Kidney (tissue), 14 donors: ENCODE data around the gene GALNT1. TPM values are rescaled to one million over a fixed set of nuclear protein-coding genes. Genes with fewer than 3 reads are reported as not detected.

Source experiments
- DNase-seq, 5 donors: peaks; one replicate each; pipeline ENCODE4 v3.0.0-alpha.2; 2013 to 2020
- FAIRE-seq: peaks from 2 replicates; lab custom pipeline; 2012; peaks lifted over from hg19 to GRCh38; lab: Jason Lieb, UNC
- H3K27ac ChIP-seq, 2 donors: one replicate each; pipeline ENCODE4 v1.7.0; 2013; ENCODE audit warnings: low read depth in 2 of 2, low read length in 2 of 2, inconsistent platforms in 1 of 2
- H3K27me3 ChIP-seq: one replicate; pipeline ENCODE4 v1.7.1; 2013; ENCODE audit warnings: low read length, inconsistent platforms; ENCODE audit not compliant: control insufficient read depth, insufficient read depth
- H3K36me3 ChIP-seq, 3 donors: one replicate each; pipeline versions ENCODE4 v1.7.0 to v1.7.1; 2013; ENCODE audit warnings: low read length in 3 of 3, control low read depth in 1 of 3, inconsistent platforms in 1 of 3; ENCODE audit not compliant: insufficient read depth in 3 of 3, control insufficient read depth in 2 of 3
- H3K4me1 ChIP-seq, 3 donors: one replicate each; pipeline versions ENCODE4 v1.7.0 to v1.7.1; 2013; ENCODE audit warnings: low read length in 3 of 3, inconsistent platforms in 1 of 3, low read depth in 1 of 3; ENCODE audit not compliant: control insufficient read depth in 2 of 3, insufficient read depth in 2 of 3
- H3K4me3 ChIP-seq, 3 donors: one replicate each; pipeline versions ENCODE4 v1.7.0 to v1.8.1; 2013; ENCODE audit warnings: low read length in 3 of 3, control low read depth in 1 of 3, inconsistent platforms in 1 of 3
- H3K9ac ChIP-seq, 3 donors: one replicate each; pipeline versions ENCODE4 v1.7.0 to v1.7.1; 2013; ENCODE audit warnings: low read length in 3 of 3, control low read depth in 1 of 3, inconsistent platforms in 1 of 3
- H3K9me3 ChIP-seq, 3 donors: one replicate each; pipeline versions ENCODE4 v1.7.0 to v1.7.1; 2013; ENCODE audit warnings: low read length in 3 of 3, control low read depth in 1 of 3, inconsistent platforms in 1 of 3; ENCODE audit not compliant: control insufficient read depth in 2 of 3, insufficient read depth in 1 of 3
- CTCF ChIP-seq: IDR thresholded peaks from 3 replicates; pipeline ENCODE4 v1.5.1; 2012; ENCODE audit warnings: mild to moderate bottlenecking, moderate library complexity, borderline replicate concordance; ENCODE audit not compliant: insufficient read depth; ENCODE audit errors: extremely low read depth
- intact Hi-C: fragments of 100-400 bp; cut with DNase I; formaldehyde crosslinking; loops from one replicate; pipeline ENCODE4 v1.11.1; 2022
- polyA plus RNA-seq: library from polyadenylated mRNA; stranded (reverse); fragments of 350-450 nt; fragmentation: Illumina TruSeq; extraction: RNeasy Lipid Tissue Mini Kit (QIAGEN cat#74804); gene quantifications from one replicate; pipeline ENCODE4 v1.2.3, GENCODE V29; 2014; ENCODE audit warnings: low read depth, low replicate concordance; ENCODE audit not compliant: insufficient read depth
- total RNA-seq: library from RNA; stranded (reverse); fragmentation: NEBNext Ultra II Directional; extraction: Animal tissue kit (Norgen Biotek cat#: 25700); gene quantifications from one replicate; pipeline ENCODE4 v1.2.1, GENCODE V29; 2021
- donor health status: control.
- donor health status: control.
- donor health status: control.
- donor health status: control.
- donor health status: control.
- donor health status: DM: yes; HTN: yes; CAD: no.
- donor health status: Normal renal cell carcinoma (clear cell type).

Gene GALNT1
- total and polyA plus RNA-seq, 2 donors from 2014 or later = 11.8 to 59.3 TPM

- H3K27me3 ChIP-seq = no peaks in the 10 kb centered on the region
- DNase-seq (no peak), FAIRE-seq (no peak)
- no peak overlapping the region for H3K4me3 ChIP-seq
- H3K4me1 ChIP-seq = no peaks in the 10 kb centered on the region
- no peaks in the 10 kb centered on the region for H3K9me3 ChIP-seq
- no peak overlapping the region for H3K9ac ChIP-seq
- intact Hi-C loops = no loop called here
- peaks cover 0 to 5% (median 2%) of the 10 kb centered on the region in 3 donors for H3K36me3 ChIP-seq
- H3K27ac ChIP-seq = no peak overlapping the region
- no peak for TF ChIP-seq CTCF
These were observed 80.9 kb downstream of the GALNT1 start for GRCh38 chr18:35662293-35663062.

- H3K9ac ChIP-seq = no peak overlapping the region
- TF ChIP-seq CTCF = no peak
- H3K27ac ChIP-seq = no peak overlapping the region
- intact Hi-C loops = no loop called here
- no peaks in the 10 kb centered on the region for H3K4me1 ChIP-seq
- no peaks in the 10 kb centered on the region for H3K36me3 ChIP-seq
- no peaks in the 10 kb centered on the region for H3K9me3 ChIP-seq
- H3K4me3 ChIP-seq = no peak overlapping the region
- FAIRE-seq (no peak), DNase-seq (no peak)
- H3K27me3 ChIP-seq = no peaks in the 10 kb centered on the region
These were observed 90.5 kb downstream of the GALNT1 start for GRCh38 chr18:35671966-35672603.

- FAIRE-seq (no peak), DNase-seq (no peak)
- H3K9ac ChIP-seq = no peak overlapping the region
- no peaks in the 10 kb centered on the region for H3K9me3 ChIP-seq
- H3K4me3 ChIP-seq = no peak overlapping the region
- H3K27ac ChIP-seq = no peak overlapping the region
- H3K4me1 ChIP-seq = no peaks in the 10 kb centered on the region
- no peaks in the 10 kb centered on the region for H3K27me3 ChIP-seq
- intact Hi-C loops = no loop called here
- no peaks in the 10 kb centered on the region for H3K36me3 ChIP-seq
- TF ChIP-seq CTCF = no peak
These were observed 91.4 kb downstream of the GALNT1 start for GRCh38 chr18:35672897-35673296.
